ENCODE results near the gene SERPINE1. TPM values are rescaled to one million over a fixed set of nuclear protein-coding genes. Genes with fewer than 3 reads are reported as not detected.

Gene SERPINE1
- total RNA-seq, 1 experiment from 2014 or later, result 12.8 TPM

GRCh38 chr7:101166909-101167644 is 40.2 kb downstream of the SERPINE1 start:
- Histone ChIP-seq H3K27me3 (ENCODE audit: insufficient read depth, low read length) (no peaks in the 10 kb centered on the region), H3K4me3 (replicated peaks in 1 of 2; ENCODE audit: low read depth in 1 of 2, low read length in 2 of 2) (peak overlapping the region; percentile 13 to 78; a peak in 3 of 4 replicates), H2AFZ (ENCODE audit: low read depth, low read length, poor library complexity, severe bottlenecking) (no peak overlapping the region), H3K9ac (ENCODE audit: low read length) (peak overlapping the region; percentile 19), H3K9me2 (ENCODE audit: insufficient read depth) (no peaks in the 10 kb centered on the region), H3K9me3 (ENCODE audit: control insufficient read depth in 1 of 2, insufficient read depth in 1 of 2, low read depth in 1 of 2, low read length in 2 of 2) (no peaks in the 10 kb centered on the region), H4K20me1 (ENCODE audit: insufficient read depth) (no peaks in the 10 kb centered on the region), H3K4me1 (ENCODE audit: control insufficient read depth in 1 of 2, insufficient read depth in 2 of 2, low read length in 2 of 2) (peaks cover 45 to 88% of the 10 kb centered on the region in 2 experiments), H3K27ac (ENCODE audit: low read depth, low read length) (no peak overlapping the region), H3K79me2 (ENCODE audit: insufficient read depth, low read length) (0 out of 2 replicates have a peak, but pooled peaks cover 7% of the 10 kb centered on the region), H3K36me3 (ENCODE audit: control insufficient read depth in 1 of 2, insufficient read depth in 2 of 2, low read length in 2 of 2) (no peaks in the 10 kb centered on the region), H3K4me2 (ENCODE audit: low read length) (peak overlapping the region; percentile 80)
- ATAC-seq (no peak), DNase-seq (ENCODE audit: low read depth, low spot score) (no peak)
- intact Hi-C loops (cut with micrococcal nuclease), result no loop called here
- TF ChIP-seq FOSL1 (IDR thresholded peaks at IDR 0.05; ENCODE audit: low read depth), result no peak
- no peak for TF ChIP-seq CTCF (IDR thresholded peaks at IDR 0.05 in 2 of 3, conservative IDR thresholded peaks at IDR 0.05 in 1 of 3; ENCODE audit: borderline replicate concordance in 1 of 3, insufficient read depth in 1 of 3, low read depth in 2 of 3, low read length in 2 of 3)
- TF ChIP-seq JUND (IDR thresholded peaks at IDR 0.05), result no peak
- no peak for TF ChIP-seq EZH2phosphoT487 (IDR thresholded peaks at IDR 0.05; ENCODE audit: borderline replicate concordance)
- TF ChIP-seq ZNF274 (IDR thresholded peaks at IDR 0.05; ENCODE audit: low read depth, low read length), result no peak
- TF ChIP-seq SP1 (IDR thresholded peaks at IDR 0.05; ENCODE audit: low read depth), result no peak
- no peak for TF ChIP-seq REST (IDR thresholded peaks at IDR 0.05; ENCODE audit: low read depth)
- TF ChIP-seq ATF3 (IDR thresholded peaks at IDR 0.05), result no peak
- TF ChIP-seq ZFX (IDR thresholded peaks at IDR 0.05), result no peak
- TF ChIP-seq ZBTB33 (IDR thresholded peaks at IDR 0.05; ENCODE audit: extremely low read depth, insufficient replicate concordance, low read length), result no peak
- no peak for TF ChIP-seq SIN3A (IDR thresholded peaks at IDR 0.05; ENCODE audit: low read depth)
- no peak for TF ChIP-seq YY1 (IDR thresholded peaks at IDR 0.05; ENCODE audit: extremely low read depth, insufficient replicate concordance, low read depth, low read length)
- no peak for TF ChIP-seq EGR1 (IDR thresholded peaks at IDR 0.05; ENCODE audit: low read depth)
- TF ChIP-seq CBX3 (IDR thresholded peaks at IDR 0.05; ENCODE audit: low read depth), result no peak
- TF ChIP-seq CEBPB (IDR thresholded peaks at IDR 0.05; ENCODE audit: low read depth), result no peak
- no peak for TF ChIP-seq SRF (IDR thresholded peaks at IDR 0.05; ENCODE audit: low read depth)
- ChIA-PET POLR2A (interaction anchor here (0.7 to 1.0 kb wide), 2 partner anchors 15 to 277 kb away, joined by 3 read pairs; partner anchors contain the start of gene UFSP1), CTCF (interaction anchor here (3.0 kb wide), 1 partner anchor 23 kb away, joined by 16 read pairs; no protein-coding TSS in a partner anchor), RAD21 (ENCODE audit: low non-redundant PET in 1 of 2, low total read pairs in 2 of 2, uncharacterized antibody in 2 of 2, unreplicated experiment in 2 of 2) (interaction anchor here in 1 of 2 experiments (0.6 kb wide), 1 partner anchor 21 kb away, joined by 6 read pairs; no protein-coding TSS in a partner anchor)
- BruUV-seq (replicated peaks), result no TSS peak
